AG08396 (cell line): Measurements from ENCODE around the gene OTOS.

Experiments
- DNase-seq: peaks from one replicate; pipeline ENCODE4 v3.0.0; 2012; ENCODE audit warnings: low spot score, mixed read lengths

Gene OTOS

GRCh38 chr2:240151477-240152031 is 11.1 kb upstream of the OTOS start:
- no peak for DNase-seq

- DNase-seq: peak; percentile 80
These were observed 9.7 kb upstream of the OTOS start for GRCh38 chr2:240149943-240150784.

- DNase-seq: no peak
These were observed 7.6 kb upstream of the OTOS start for GRCh38 chr2:240147911-240148587.

GRCh38 chr2:240147382-240147781 is 6.9 kb upstream of the OTOS start:
- no peak for DNase-seq

GRCh38 chr2:240146627-240147278 is 6.3 kb upstream of the OTOS start:
- no peak for DNase-seq

GRCh38 chr2:240146141-240146561 is 5.7 kb upstream of the OTOS start:
- no peak for DNase-seq

GRCh38 chr2:240145461-240145860 is 5.0 kb upstream of the OTOS start:
- no peak for DNase-seq

- no peak for DNase-seq
These were observed 4.3 kb upstream of the OTOS start for GRCh38 chr2:240144649-240145261.

- peak; percentile 90 for DNase-seq
These were observed 3.6 kb upstream of the OTOS start for GRCh38 chr2:240143801-240144648.

- DNase-seq: no peak
These were observed 2.8 kb upstream of the OTOS start for GRCh38 chr2:240143276-240143675.

- no peak for DNase-seq
These were observed 2.4 kb upstream of the OTOS start for GRCh38 chr2:240142859-240143258.

GRCh38 chr2:240142256-240142775 is 1.9 kb upstream of the OTOS start:
- DNase-seq: no peak

GRCh38 chr2:240141736-240142135 is 1.3 kb upstream of the OTOS start:
- DNase-seq: no peak

GRCh38 chr2:240140920-240141319 is 462 bp upstream of the OTOS start:
- no peak for DNase-seq

- DNase-seq: no peak
These were observed 628 bp downstream of the OTOS start for GRCh38 chr2:240139666-240140393.

GRCh38 chr2:240139011-240139441 is 1.4 kb downstream of the OTOS start:
- DNase-seq: no peak

GRCh38 chr2:240138254-240138984 is 2.0 kb downstream of the OTOS start:
- DNase-seq: no peak

- DNase-seq: no peak
These were observed 2.7 kb downstream of the OTOS start for GRCh38 chr2:240137596-240138253.
